ENCODE data around the gene PRDM9.
"Not testable (repeated sequence)": the region's sequence is repeated elsewhere in the genome, so short reads cannot be mapped to it uniquely, and the experiment has no call there.

The PRDM9 gene

DNA sequence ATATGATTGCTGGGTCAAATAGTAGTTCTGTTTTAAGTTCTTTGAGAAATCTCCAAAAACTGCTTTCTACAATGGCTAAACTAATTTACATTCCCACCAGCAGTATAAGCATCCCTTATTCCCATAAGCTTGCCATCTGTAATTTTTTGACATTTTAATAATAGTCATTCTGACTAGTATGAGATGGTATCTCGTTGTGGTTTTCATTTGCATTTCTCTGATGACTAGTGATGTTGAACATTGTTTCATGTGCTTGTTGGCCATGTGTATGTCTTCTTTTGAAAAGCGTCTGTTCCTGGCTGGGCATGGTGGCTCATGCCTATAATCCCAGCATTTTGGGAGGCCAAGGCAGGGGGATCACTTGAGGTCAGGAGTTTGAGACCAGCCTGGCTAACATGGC is 21.2 kb upstream of the PRDM9 start:
- not testable (repeated sequence) for H3K36me3 ChIP-seq (ENCODE audit: control insufficient read depth, insufficient read depth, low read length); H3K9me3 ChIP-seq (ENCODE audit: control insufficient read depth, insufficient read depth, low read length); H3K4me3 ChIP-seq (ENCODE audit: low read depth, low read length); H3K27me3 ChIP-seq (ENCODE audit: control insufficient read depth, insufficient read depth, low read length); H3K9ac ChIP-seq (ENCODE audit: low read depth, low read length); H3K4me1 ChIP-seq (ENCODE audit: control insufficient read depth, insufficient read depth, low read length)

DNA sequence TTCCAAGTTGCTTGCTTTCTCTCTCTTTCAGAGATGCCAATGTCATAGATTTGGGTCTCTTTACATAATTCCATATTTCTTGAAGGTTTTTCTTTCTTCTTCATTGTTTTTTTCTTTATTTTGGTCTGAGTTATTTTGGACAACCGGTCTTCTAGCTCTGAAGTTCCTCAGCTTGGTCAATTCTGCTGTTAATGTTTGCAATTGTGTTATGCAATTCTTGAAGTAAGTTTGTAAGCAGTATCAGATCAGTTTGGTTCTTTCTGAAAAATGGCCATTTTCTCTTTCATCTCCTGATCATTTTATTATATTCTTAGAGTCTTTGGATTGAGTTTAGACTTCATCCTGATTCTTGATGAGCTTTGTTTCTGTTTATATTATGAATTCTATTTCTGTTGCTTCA is 16.4 kb upstream of the PRDM9 start:
- Histone ChIP-seq H3K36me3 (ENCODE audit: control insufficient read depth, insufficient read depth, low read length) (no peaks in the 10 kb centered on the region), H3K4me3 (ENCODE audit: low read depth, low read length) (no peak overlapping the region), H3K9me3 (ENCODE audit: control insufficient read depth, insufficient read depth, low read length) (no peaks in the 10 kb centered on the region), H3K27me3 (ENCODE audit: control insufficient read depth, insufficient read depth, low read length) (no peaks in the 10 kb centered on the region), H3K4me1 (ENCODE audit: control insufficient read depth, insufficient read depth, low read length) (no peaks in the 10 kb centered on the region), H3K9ac (ENCODE audit: low read depth, low read length) (no peak overlapping the region)

DNA sequence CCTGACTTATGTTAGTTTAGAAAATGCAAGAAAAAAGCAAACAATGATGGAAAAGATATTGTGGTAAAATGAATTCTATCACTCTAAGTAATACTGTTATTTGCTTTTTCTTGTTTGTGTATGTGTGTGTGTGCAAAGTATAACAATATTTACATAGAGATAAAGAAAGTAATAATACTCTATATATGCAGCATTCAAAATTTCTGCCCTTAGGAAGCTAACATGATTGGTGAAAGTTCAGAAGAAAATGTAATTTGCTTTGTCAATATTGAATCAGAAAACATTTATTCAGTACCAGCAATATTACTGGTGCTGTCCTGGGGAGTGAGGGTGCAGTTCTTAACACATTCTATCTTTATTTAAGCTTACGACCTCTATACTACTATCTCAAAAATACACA is 12.9 kb upstream of the PRDM9 start:
- H3K36me3 ChIP-seq (ENCODE audit: control insufficient read depth, insufficient read depth, low read length): no peaks in the 10 kb centered on the region
- H3K9ac ChIP-seq (ENCODE audit: low read depth, low read length): no peak overlapping the region
- H3K27me3 ChIP-seq (ENCODE audit: control insufficient read depth, insufficient read depth, low read length): no peaks in the 10 kb centered on the region
- no peak overlapping the region for H3K4me3 ChIP-seq (ENCODE audit: low read depth, low read length)
- H3K9me3 ChIP-seq (ENCODE audit: control insufficient read depth, insufficient read depth, low read length): no peaks in the 10 kb centered on the region
- H3K4me1 ChIP-seq (ENCODE audit: control insufficient read depth, insufficient read depth, low read length): no peaks in the 10 kb centered on the region

DNA sequence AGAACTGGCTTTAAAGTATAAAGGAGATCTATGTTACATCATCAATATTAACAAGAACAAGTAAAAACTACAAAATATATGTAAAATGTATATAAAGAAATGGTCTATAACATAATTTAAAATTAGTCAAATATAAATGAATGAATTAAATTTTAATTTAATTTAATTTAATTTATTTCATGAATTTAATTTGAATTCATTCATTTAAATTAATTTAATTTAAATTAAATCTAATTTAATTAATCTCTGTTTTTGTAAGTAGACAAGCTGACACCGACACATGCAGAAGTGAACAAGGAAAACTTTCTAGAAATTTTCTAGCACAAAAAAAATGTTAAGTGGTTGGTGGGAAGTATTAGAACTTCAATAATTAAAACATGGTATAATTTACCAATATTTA is 10.8 kb upstream of the PRDM9 start:
- no peaks in the 10 kb centered on the region for H3K9me3 ChIP-seq (ENCODE audit: control insufficient read depth, insufficient read depth, low read length)
- H3K4me1 ChIP-seq (ENCODE audit: control insufficient read depth, insufficient read depth, low read length): no peaks in the 10 kb centered on the region
- no peak overlapping the region for H3K4me3 ChIP-seq (ENCODE audit: low read depth, low read length)
- no peak overlapping the region for H3K9ac ChIP-seq (ENCODE audit: low read depth, low read length)
- H3K27me3 ChIP-seq (ENCODE audit: control insufficient read depth, insufficient read depth, low read length): no peaks in the 10 kb centered on the region
- no peaks in the 10 kb centered on the region for H3K36me3 ChIP-seq (ENCODE audit: control insufficient read depth, insufficient read depth, low read length)

DNA sequence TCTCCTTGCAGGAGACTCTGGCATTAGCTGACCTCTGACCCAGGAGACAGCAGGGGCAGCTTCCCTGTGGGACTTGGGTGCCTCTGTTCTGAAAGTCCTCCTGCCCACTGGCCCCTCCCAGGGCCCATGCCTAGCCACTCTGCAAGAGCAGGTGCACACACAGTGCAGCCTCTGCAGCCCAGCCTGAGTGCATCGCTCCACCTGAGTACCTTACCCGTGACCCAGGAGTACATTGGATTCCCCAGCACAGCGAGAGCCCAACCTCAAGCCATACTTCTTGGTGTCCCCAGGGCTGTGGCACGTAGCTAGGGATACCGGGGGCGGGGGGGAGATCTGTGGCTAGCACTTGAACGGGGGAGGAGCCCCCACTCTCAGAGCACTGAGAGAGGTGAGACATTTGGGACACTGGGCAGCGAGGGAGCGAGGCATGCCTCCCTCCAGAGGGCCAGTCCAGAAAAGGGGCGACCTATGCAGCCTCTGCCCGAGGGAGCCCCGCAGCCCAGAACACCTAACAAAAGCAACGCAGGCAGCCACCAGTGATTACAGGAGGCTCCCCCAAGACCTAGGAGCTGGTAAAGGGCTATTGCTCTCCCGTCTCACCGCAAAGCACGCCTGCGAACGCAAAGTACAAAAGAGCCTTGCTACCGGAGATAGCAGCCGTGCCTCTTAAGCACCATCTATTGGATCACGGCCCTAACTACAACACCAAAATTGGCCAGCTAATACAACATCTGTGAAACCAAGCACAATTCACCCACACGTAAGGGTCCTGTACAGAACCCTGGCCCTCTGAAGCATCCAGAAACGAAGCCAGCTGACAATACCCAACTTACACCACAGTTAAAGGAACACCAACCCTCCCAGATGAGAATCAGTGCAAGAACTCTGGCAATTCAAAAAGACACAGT is 826 bp upstream of the PRDM9 start:
- Histone ChIP-seq H3K27me3 (ENCODE audit: control insufficient read depth, insufficient read depth, low read length) (peaks cover 4% of the 10 kb centered on the region), H3K36me3 (ENCODE audit: control insufficient read depth, insufficient read depth, low read length) (no peaks in the 10 kb centered on the region), H3K4me1 (ENCODE audit: control insufficient read depth, insufficient read depth, low read length) (no peaks in the 10 kb centered on the region), H3K9me3 (ENCODE audit: control insufficient read depth, insufficient read depth, low read length) (no peaks in the 10 kb centered on the region), H3K9ac (ENCODE audit: low read depth, low read length) (peak overlapping the region; percentile 0), H3K4me3 (ENCODE audit: low read depth, low read length) (peak overlapping the region; percentile 58)

DNA sequence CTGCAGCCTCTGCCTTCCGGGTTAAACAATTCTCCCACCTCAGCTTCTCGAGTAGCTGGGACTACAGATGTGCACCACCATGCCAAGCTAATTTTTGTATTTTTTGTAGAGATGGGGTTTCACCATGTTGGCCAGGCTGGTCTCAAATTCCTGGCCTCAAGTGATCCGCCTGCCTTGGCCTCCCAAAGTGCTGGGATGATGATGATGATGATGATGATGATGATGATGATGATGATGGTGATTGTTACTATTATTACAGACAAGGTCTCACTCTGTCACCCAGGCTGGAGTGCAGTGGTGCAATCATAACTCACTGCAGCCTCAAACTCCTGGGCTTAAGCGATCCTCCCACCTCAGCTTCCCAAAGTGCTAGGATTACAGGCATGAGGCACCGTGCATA is 3.0 kb downstream of the PRDM9 start:
- H3K36me3 ChIP-seq (ENCODE audit: control insufficient read depth, insufficient read depth, low read length); H3K9me3 ChIP-seq (ENCODE audit: control insufficient read depth, insufficient read depth, low read length); H3K4me1 ChIP-seq (ENCODE audit: control insufficient read depth, insufficient read depth, low read length); H3K9ac ChIP-seq (ENCODE audit: low read depth, low read length); H3K27me3 ChIP-seq (ENCODE audit: control insufficient read depth, insufficient read depth, low read length); H3K4me3 ChIP-seq (ENCODE audit: low read depth, low read length): not testable (repeated sequence)

GRCh38 chr5:23522553-23522952 is 15.1 kb downstream of the PRDM9 start:
- H3K4me1 ChIP-seq (ENCODE audit: control insufficient read depth, insufficient read depth, low read length): no peaks in the 10 kb centered on the region
- no peaks in the 10 kb centered on the region for H3K36me3 ChIP-seq (ENCODE audit: control insufficient read depth, insufficient read depth, low read length)
- no peak overlapping the region for H3K9ac ChIP-seq (ENCODE audit: low read depth, low read length)
- no peaks in the 10 kb centered on the region for H3K27me3 ChIP-seq (ENCODE audit: control insufficient read depth, insufficient read depth, low read length)
- H3K4me3 ChIP-seq (ENCODE audit: low read depth, low read length): no peak overlapping the region
- no peaks in the 10 kb centered on the region for H3K9me3 ChIP-seq (ENCODE audit: control insufficient read depth, insufficient read depth, low read length)

- no peak overlapping the region for H3K4me3 ChIP-seq (ENCODE audit: low read depth, low read length)
- no peaks in the 10 kb centered on the region for H3K27me3 ChIP-seq (ENCODE audit: control insufficient read depth, insufficient read depth, low read length)
- H3K4me1 ChIP-seq (ENCODE audit: control insufficient read depth, insufficient read depth, low read length): no peaks in the 10 kb centered on the region
- no peaks in the 10 kb centered on the region for H3K36me3 ChIP-seq (ENCODE audit: control insufficient read depth, insufficient read depth, low read length)
- H3K9ac ChIP-seq (ENCODE audit: low read depth, low read length): no peak overlapping the region
- no peaks in the 10 kb centered on the region for H3K9me3 ChIP-seq (ENCODE audit: control insufficient read depth, insufficient read depth, low read length)
Observed at GRCh38 chr5:23523031-23523430, 15.6 kb downstream of the PRDM9 start.

DNA sequence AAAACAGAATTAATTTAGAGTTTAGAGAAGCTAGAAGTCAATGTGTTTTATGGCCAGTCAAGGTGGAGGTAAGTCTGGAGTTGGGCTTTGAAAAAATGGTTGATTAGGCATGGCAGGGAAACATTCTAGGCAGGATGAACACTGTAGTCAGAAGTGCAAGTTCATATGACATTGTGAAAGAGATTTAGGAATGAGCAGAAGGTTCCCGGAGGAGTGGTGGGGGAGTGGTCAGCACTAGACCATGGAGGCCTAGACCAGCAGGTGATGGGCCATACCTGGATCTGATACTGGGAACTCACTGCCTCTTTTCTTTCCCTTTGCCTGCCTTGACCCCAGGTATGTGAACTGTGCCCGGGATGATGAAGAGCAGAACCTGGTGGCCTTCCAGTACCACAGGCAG is 16.6 kb downstream of the PRDM9 start:
- Histone ChIP-seq H3K36me3 (ENCODE audit: control insufficient read depth, insufficient read depth, low read length) (no peaks in the 10 kb centered on the region), H3K4me1 (ENCODE audit: control insufficient read depth, insufficient read depth, low read length) (no peaks in the 10 kb centered on the region), H3K9ac (ENCODE audit: low read depth, low read length) (no peak overlapping the region), H3K9me3 (ENCODE audit: control insufficient read depth, insufficient read depth, low read length) (no peaks in the 10 kb centered on the region), H3K27me3 (ENCODE audit: control insufficient read depth, insufficient read depth, low read length) (no peaks in the 10 kb centered on the region), H3K4me3 (ENCODE audit: low read depth, low read length) (no peak overlapping the region)

DNA sequence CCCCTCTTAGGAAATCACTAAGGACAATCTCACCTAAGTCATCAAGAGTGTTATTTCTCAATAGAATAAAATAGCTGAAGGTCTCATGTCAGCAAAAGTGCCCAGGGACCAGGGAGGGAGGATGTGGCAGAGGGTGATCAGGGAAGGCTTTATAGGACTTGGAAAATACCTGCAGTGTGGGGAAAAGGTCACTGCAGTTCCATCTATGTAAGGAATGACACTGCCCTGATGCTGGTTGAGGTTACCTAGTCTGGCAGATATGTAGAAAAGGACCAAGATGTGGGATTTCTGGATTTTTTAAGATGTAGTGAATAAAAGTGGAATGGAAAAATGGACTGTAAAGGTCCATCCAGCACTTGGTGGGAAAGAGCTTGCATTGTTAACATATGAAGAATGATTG is 18.3 kb downstream of the PRDM9 start:
- Histone ChIP-seq H3K4me1 (ENCODE audit: control insufficient read depth, insufficient read depth, low read length) (no peaks in the 10 kb centered on the region), H3K4me3 (ENCODE audit: low read depth, low read length) (no peak overlapping the region), H3K27me3 (ENCODE audit: control insufficient read depth, insufficient read depth, low read length) (no peaks in the 10 kb centered on the region), H3K9me3 (ENCODE audit: control insufficient read depth, insufficient read depth, low read length) (no peaks in the 10 kb centered on the region), H3K36me3 (ENCODE audit: control insufficient read depth, insufficient read depth, low read length) (no peaks in the 10 kb centered on the region), H3K9ac (ENCODE audit: low read depth, low read length) (no peak overlapping the region)

DNA sequence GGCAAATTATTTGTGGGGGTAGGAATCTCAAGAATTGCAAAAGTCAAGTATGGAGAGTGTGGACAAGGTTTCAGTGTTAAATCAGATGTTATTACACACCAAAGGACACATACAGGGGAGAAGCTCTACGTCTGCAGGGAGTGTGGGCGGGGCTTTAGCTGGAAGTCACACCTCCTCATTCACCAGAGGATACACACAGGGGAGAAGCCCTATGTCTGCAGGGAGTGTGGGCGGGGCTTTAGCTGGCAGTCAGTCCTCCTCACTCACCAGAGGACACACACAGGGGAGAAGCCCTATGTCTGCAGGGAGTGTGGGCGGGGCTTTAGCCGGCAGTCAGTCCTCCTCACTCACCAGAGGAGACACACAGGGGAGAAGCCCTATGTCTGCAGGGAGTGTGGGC is 19.2 kb downstream of the PRDM9 start:
- not testable (repeated sequence) for H3K4me3 ChIP-seq (ENCODE audit: low read depth, low read length); H3K27me3 ChIP-seq (ENCODE audit: control insufficient read depth, insufficient read depth, low read length); H3K4me1 ChIP-seq (ENCODE audit: control insufficient read depth, insufficient read depth, low read length)

GRCh38 chr5:23527216-23527920 is 20.0 kb downstream of the PRDM9 start:
- not testable (repeated sequence) for H3K27me3 ChIP-seq (ENCODE audit: control insufficient read depth, insufficient read depth, low read length); H3K4me3 ChIP-seq (ENCODE audit: low read depth, low read length); H3K9me3 ChIP-seq (ENCODE audit: control insufficient read depth, insufficient read depth, low read length); H3K4me1 ChIP-seq (ENCODE audit: control insufficient read depth, insufficient read depth, low read length); H3K36me3 ChIP-seq (ENCODE audit: control insufficient read depth, insufficient read depth, low read length); H3K9ac ChIP-seq (ENCODE audit: low read depth, low read length)

More for the DNA sequence above, 19.2 kb downstream of the PRDM9 start:
- not testable (repeated sequence) for H3K9ac ChIP-seq (ENCODE audit: low read depth, low read length); H3K36me3 ChIP-seq (ENCODE audit: control insufficient read depth, insufficient read depth, low read length); H3K9me3 ChIP-seq (ENCODE audit: control insufficient read depth, insufficient read depth, low read length)

Measured in iPS-15b (cell line).